GM21528 (cell line): ENCODE results near the gene WASF3.

ENCODE experiments used
- ATAC-seq: cut with Tn5 transposase; IDR thresholded peaks from one replicate; pipeline ENCODE4 v1.9.1; 2021; ENCODE audit warnings: mild to moderate bottlenecking, moderate library complexity; ENCODE audit not compliant: unreplicated experiment, low FRiP score

WASF3 gene

DNA sequence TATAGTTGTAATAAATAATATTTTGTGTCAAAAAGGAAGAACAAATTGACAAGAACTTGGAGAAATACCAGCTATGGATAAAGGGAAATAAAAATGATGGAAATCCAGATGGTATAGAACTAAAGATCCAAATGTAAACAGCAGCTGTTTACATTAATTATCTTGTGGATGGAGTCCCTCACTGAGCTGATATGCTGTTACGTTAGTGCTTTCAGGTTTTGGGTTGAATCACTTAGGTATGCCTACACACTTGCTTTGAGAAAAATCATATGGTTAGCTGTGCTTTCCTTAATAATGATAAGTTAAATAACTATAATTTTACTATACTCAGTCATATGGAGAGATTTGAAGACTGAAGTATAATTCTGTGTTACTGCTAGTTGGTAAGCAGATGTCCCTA is 27.7 kb downstream of the WASF3 start:
- ATAC-seq = no peak

DNA sequence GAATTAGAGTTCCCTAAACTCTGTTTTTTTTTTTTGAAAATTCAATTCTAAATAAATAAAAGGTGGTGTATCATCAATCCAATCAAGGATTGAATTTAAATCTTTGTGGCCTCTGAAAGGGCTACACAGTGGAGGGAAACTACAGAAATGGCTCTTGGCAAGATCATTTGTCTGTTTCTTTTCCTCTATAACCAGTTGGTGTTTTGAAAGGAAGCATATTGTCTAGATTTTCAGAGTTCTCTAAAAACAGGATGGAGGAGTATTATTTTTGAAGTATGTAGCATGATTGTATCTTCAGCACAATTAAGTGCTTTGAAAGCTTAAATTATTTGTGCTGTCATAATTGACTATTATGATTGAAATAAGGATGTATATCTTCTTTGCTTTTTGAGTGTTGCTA is 29.8 kb downstream of the WASF3 start:
- no peak for ATAC-seq

DNA sequence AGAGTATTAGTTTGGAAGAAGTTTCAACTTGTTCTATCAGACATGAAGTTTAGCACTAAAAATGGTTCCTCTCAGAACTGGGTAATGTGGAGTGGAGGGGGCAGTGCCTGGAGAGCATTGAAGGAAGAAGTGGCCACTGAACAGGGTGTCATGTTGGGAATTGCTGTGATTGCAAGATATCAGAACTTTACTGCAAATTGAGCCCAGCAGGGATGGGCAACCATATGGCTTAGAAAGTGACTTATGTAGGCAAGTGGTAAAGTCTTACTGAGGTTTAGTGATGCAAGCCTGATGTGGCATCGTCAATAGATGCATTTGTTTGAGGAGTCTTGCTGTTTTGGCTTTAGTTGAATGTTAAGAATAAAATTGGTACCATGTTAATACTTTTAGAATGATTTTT is 31.7 kb downstream of the WASF3 start:
- ATAC-seq = no peak

DNA sequence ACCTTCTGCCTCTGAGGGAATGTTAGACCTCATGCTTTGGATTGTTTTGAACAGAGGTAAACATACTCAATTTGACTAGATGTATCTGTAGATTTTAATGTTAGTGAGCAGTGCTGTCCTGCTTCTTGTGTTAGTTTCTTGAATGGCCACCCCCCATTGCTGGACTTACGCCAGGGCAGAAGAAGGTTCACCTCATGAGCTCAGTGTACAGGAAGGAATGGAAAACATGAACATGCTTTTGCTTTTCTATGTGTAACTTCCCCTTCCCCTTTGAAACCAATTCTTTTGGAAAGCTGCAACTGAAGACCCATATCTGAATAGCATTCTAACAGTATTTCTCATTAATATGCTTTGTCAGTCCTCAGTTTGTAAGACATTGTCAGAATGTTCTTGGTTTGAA is 32.3 kb downstream of the WASF3 start:
- ATAC-seq = no peak

DNA sequence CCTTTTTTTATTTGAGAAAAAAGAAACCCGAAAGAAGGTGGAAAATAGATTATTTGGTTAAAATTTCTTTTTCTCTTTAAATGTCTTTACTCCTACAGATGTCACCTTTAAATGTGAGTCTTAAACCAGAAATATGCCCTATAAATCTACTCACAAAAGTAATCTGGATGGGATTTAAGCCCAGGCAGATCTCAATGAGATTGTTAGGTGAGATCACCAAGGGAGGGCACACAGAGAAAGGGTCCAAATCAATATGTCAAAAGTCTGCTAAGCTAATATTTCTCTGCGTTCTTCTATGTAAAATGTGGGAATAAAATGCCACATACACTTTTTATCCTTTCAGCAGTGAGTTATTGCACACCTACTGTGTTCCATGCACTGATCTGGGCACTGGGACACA is 32.9 kb downstream of the WASF3 start:
- ATAC-seq = no peak

DNA sequence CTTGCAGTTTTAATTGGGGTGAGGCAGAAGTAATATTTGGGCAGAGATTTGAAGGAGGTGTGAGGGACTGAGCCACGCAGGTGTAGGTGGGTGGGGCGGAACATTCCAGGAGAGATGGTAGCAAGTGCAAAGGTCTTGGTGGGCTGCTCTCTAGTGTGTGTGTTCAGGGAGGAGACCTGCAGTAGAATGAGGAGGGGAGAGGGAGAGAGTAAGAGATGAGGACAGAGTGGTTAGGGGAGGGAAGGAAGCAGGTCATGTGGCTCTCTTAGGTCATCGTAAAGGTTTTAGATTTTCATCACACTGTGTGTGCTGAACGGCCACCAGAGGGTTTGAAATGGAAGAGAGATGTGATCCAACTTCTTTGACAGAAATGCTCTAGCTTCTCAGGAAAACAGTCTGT is 33.5 kb downstream of the WASF3 start:
- ATAC-seq = no peak

DNA sequence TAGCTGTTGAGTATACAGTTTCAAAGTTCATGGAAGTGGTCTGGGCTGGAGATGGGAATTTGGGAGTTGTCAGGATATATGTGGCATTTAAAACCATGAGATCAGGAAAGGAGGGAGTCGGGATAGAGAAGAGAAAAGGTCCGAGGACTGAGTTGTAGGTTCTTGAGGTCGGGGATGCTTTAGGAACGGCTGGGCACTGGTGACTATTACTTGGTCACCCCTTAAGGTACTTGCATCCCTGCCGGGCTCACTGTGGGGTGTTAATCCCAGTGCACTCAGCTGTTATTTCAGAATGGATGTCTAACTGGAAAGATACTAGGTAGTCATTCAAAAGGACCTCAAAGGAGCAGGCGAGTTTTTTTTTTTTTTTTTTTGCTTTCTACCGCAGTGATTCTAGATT is 34.2 kb downstream of the WASF3 start:
- no peak for ATAC-seq

DNA sequence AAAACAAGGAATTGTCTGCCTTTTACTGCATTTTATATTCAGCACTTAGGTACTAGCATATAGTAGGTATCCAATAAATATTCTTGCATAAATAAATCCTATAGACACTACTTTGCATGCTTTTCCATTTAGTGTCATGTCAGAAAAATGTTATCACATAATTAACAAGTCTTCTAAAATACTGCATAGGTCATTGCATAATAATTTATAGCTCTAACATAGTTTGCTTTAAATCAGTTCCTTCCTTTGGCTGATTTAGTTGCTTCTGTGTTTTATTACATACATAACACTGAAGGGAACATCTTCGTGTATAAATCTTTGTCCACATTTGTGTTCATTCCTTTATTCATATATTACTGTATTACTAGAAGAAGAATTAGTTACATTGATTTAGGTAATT is 36.2 kb downstream of the WASF3 start:
- no peak for ATAC-seq

DNA sequence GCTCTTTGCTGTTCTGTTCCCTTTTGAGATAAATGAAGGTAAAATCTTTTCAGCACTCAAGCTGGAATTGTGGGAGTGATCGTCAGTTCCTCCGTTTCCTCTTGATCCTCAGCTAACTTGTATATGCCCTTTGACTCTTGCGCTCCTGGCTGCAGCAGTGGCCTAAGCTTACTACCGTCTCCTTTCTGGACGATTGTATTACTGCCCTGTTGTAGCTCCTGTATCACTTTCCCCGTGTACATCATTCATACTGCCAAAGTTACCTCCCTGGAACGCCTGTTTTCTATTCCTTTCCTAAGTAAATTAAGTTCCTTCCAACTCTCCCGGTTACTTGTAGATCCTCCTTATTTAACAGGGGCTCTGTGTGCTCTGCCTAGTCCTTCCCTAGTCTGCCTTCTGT is 36.9 kb downstream of the WASF3 start:
- no peak for ATAC-seq

DNA sequence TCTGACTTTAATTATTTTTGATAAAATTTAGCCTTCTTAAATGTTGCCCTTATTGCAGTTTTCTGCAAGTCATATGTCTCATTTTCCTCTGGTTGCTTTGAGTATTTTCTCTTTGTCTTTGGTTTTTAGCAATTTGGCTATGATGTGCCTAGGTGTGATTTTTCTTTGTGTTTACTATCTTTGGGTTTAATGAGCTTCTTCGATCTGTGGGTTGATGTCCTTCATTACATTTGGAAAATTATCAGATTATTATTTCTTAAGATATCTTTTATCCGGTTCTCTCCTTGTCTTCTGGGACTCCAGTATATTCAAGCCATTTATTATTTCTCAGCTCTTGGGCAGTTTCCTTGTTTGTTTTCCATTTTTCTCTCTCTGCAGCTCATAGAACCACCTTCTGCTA is 39.0 kb downstream of the WASF3 start:
- ATAC-seq = no peak

DNA sequence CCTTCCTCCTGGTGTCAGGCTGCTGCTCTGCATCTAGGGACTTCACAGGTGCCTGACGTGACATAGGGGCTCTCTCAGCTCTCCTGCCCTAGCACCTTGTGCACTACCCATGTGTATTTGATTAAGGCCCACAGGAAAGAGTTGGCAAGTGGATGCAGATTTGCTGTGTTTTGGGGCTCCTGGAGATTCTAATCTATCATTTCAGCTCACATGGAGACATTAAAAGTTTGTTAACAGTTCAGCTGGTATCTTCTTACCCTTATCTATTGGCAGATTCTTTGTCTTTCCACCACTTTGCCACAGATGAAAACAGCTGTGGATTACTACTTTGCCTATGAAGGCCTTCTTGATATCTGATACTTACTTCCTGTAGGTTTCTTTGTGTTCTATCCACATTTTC is 41.9 kb downstream of the WASF3 start:
- ATAC-seq = no peak

DNA sequence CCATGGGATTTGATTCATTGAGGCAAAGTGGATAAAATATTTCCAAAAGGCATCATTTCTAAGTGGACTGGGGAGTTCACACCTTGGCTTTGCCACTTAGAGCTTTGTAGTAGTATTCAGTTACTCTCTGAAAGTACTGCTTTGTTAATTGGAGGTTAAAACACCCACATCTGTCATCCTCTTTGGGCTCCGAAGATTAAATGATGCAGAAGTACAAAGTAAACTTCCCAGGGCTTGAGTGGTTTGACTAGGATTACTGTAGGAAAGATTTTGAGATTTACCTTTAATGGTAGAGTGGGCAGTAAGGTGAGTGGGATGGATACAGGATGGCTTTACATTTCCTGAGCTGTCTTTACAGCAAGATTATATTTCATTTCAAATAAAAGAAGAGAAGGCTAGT is 42.4 kb downstream of the WASF3 start:
- ATAC-seq = no peak

DNA sequence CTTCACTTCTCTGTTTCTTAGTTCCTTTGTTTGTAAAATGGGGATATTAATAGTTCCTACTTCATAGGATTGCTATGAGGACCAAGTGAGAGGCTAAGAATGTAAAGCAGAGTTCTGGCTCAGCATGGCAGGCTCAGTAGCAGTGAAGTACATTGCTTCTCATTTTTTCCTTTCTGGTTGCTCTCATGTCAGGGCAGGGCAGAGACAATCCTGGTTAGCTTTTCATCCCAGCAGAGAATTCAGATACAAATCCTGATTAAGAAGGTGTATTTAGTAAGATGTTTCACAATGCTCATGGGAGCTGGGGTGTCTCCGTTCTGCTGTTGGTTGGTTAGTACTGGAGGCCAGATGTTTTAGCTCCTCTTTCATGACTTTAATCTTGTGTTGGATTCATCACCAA is 42.9 kb downstream of the WASF3 start:
- no peak for ATAC-seq

DNA sequence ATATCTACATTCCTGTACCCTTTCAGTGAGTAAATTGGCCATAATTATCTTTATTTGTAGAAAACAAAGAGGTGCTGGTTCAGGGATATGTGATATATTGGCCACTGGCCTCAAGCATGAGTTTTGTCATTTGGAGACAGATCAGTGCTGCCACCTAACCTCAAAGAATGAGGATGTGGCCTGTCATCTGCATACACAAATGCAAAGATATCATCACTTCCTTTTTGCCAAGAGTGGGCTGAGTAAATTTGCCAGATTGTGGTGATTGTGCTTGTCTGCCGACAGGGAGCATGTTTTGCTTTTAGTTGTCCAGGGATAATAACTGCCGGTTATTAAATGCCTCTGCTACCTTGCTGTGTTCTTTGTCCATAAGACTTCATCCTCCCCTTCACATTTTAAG is 44.2 kb downstream of the WASF3 start:
- no peak for ATAC-seq

DNA sequence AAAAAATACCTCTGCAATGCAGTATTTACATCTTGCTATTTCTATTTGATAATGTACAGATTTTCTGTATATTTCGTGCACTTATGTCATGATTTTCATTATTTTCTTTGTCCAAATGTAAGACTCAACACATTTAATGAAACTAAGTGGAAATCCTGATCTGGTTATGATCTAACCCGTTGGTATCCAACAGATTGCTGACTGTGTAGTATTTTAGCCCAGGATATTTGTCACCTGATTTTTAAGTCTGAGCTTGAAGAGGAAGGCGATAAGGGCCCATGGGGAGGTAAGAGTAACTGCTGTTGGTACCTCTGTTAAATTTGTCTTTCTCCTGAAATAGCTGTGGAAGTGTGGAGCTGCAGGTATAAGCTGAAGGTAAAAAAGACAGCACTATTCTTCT is 45.3 kb downstream of the WASF3 start:
- ATAC-seq = no peak

DNA sequence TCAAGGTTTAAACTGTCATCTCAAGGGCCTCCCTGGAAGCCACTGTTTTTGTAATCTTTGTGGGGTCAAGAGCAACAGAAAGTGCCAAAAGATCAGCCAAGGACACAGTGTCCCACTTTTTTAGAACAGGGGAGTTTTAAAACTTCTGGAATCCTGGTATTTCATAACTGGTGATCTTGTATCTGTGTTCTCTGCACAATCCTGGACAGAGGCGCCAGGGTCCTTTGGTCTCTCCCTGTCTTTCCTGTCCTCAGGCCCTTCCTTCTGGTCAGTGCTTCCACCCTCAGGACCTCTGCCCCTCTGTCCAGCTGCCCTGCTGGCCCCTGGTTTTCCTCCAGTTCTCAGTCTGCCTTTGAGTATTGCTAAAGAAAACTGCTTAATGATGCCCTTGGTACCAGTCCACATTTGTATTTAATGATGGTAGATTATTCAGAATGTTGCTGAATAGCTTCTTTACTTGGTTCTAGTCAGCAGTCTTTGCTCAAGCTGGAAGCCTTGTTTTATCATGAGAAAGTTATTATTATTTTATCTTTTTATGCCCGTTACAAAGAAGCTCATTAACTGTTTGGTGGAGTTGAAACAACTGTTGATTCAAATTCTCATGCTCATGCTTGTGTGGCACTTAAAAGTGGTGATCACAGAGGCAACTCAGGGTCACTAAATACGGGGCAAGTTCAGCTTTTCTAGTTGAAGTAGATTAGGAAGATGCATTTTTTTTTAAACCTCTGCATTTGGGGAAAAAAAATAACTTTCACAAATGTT is 47.5 kb downstream of the WASF3 start:
- ATAC-seq = no peak

DNA sequence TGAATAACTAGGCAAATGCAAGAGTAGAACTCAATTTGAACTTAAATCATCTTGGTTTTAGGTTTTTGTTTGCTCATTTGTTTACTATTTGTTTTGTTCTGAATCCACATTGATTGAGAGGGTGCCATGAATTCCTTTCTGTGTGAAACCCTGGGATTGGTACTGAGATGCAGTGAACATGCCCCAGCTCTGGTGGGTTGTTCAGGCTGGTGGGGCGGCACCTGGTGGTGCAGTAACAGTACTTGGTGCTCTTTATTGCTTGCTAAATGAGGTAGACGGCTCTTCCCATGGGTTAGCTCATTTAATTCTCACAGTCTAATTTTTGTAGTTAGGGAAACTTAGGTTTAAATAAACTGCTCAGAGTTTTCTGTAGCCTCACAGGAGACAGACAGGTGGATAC is 48.4 kb downstream of the WASF3 start:
- no peak for ATAC-seq

DNA sequence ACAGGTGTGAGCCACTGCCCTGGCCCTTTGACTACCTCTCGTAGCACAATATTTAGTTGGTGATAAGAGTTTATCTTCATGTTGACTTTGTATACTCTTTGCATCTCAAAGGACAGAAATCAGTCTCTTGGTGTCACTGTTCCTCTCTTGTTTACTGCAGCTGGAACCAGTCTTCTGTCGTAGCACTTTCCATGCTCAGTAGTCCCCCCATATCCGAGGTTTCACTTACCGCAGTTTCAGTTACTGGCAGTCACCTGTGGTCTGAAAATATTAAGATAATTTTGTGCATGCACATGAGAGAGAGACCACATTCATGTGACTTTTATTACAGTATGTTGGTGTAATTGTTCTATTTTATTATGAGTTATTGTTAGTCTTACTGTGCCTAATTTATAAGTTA is 49.1 kb downstream of the WASF3 start:
- no peak for ATAC-seq

DNA sequence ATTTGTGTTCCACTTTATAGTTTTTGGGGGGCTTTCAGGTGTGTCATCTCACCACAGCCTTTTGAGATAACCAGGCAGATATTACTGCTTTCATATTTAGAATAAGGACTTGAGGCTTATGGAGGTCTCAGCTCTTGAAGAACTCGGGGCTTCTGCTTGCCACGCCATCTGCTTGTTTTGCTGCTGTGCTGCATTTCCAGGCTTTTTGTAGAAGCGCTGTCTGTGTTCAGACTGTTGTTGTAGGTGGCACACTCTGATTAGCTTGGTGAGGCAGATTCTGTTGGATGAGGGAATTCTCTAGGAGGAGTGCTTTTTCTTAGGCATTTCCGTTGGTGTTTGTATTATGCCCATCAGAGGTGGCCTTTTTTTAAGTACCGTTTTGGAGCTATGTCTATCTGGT is 57.2 kb downstream of the WASF3 start:
- ATAC-seq = no peak

DNA sequence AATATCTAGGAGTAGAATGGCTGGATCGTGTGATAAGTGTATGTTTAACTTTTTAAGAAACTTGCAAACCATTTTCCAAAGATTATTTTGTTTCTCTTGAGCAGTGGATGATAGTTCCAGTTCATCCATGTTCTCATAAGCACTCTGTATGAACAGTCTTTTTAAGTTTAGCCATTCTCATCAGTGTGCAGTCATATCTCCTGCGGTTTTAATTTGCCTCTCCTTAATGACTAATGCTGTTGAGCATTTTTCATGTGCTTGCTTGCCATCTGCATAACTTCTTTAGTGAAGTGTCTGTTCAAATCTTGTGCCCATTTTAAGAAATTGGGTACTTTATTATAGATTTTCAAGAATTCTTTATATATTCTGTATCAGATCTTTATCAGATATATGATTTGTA is 58.6 kb downstream of the WASF3 start:
- no peak for ATAC-seq

DNA sequence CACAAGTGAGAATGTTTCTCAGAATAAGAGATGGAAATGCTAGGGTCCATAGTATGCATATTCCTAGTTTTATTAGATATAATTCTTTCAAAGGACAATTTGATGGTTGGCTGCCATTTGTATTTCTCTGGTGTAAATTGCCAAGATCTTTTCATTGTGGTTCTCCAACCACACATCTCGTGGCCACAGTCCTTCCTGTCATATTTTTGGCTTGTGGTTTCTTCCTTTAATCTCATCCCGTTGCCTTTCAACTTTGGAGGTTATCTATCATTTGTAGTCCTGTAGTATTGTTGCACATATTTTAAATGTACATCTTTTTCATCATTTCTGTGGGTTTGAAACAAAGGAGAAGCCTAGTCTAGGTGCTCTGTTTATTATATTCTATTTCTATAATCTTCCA is 61.2 kb downstream of the WASF3 start:
- no peak for ATAC-seq

DNA sequence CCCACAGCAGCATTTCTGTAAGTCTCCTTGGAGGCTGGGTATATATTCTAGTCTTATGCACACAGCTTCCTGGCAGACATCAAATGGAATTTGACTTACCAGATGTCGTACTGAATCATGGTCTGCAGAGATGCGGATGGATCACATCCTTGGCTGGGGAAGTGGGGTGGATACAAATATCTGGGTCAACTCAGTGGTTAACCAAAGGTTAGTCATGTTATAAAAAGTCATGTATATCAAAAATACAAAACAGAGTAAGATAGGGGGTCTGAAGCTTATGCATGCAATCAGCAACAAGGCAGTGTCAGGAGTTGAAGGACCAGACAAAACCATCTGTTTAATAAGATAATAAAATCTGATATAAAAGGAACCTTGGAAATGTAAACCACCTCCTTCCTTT is 61.9 kb downstream of the WASF3 start:
- ATAC-seq = no peak
